ENCODE measurements around the gene CRACR2A.

- TF ChIP-seq POLR2A (IDR thresholded peaks at IDR 0.05) (no peak), CTCF (IDR thresholded peaks at IDR 0.05) (no peak)
Measured at GRCh38 chr12:3713947-3714346, 39.0 kb downstream of the CRACR2A start.
